Measurements from ENCODE around the gene KAT7.

Gene KAT7

DNA sequence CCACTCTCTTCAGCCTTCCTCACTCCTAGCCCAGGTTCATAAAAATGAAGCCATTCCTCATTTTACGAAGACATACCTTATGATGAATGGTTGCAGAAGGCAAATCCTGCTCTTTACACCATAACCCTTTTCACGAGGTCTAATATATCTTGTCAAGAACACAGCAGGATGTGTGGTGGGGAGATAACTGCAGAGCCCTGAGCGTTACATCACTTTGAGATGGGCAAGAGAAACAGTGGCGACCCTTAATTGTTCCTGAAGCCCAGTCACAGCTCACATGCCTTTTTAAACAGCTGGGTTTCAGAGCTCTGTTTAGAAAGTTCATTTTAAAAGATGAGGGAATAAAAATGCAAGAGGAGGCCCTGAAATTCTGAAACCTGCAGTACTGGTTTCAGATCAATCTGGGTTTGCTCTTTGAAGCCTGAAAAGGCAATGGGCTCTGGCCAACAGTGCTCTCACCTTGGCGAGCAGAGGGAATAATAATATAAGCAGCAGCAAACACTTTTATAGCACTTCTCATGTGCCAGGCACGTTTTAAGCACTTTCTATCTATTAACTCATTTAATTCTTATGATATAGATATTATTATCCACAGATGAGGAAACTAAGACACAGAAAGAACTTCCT, 27.4 kb upstream of the KAT7 start:
- no peak for DNase-seq

DNA sequence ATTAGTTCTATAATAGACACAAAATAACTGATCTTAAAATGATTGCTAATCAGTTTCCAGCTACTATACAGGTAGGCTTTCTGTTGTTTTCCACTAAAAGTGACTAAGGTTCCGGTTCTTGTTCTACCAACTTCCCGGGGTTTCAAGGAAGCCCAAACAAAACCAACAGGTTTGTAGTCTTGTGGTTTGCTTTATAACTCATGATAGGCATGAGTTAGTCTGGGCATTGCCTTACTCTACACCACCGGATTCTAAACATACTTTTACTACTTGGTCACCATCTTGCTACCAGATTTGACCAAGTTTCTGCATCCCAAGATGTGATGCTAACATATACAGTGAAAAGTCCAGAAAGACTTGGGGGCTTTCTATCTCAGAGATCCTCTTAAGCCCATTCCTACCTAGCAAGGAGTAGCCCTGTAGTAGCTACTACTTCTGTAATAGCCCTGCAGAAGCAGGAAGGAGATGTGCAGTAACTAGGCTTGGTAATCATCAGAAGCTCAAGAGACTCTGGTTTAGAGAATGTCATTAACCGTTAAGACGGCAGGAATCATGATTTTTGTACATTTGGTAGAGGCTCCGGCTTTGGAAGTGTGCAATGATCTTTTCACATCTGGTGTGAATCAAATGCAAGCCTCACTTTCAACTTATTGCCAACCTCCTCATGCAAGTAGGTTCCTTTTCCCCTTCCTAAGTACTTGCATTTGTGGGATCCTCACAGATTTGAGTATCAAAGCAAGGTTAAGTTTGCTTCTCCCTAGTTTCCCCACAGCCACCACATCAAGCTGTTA, 26.1 kb upstream of the KAT7 start:
- no peak for DNase-seq

DNA sequence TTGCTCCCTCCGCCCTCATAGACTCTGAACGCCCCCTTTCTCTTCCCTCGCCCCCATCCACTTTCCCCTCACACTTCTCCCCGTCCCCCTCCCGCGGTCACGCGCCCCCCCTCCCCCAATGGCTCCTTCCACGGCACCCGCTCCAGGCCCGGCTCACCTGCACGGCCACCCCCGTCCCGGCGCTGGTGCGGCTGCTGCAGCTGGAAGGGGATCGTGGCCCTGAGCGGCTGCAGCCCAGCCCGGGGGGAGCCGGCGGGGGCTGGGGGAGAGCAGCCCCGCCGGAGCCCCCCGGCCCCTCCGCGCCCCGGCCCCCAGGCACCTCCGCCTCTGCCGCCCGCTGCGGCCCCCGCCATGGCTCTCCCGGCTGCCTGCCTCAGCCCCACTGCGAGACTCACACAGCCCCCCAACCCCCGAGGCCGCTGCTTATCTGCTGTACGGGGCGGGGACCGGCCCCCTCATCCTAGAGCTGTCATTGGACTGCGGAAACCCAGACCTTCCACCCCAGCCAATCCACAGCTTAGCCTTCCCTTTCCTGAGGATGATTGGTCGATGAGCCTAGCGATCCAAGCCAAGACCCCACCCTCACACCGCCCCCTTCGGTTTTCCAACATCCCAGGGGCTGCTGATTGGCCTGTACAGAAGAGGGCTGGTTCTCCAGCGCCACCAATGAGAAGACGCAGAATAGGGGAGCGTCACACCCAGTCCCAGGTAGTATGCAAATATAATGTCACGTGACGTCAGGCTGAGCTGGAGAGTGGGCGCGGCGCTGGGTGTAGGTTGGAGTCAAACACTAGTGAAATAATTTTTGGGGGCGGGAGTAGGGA, 24.5 kb upstream of the KAT7 start, which contains the start of gene FAM117A:
Gene FAM117A (minus strand): TSS at position 397 of the 824 bp plus-strand sequence. CDS start 44 bp downstream, at position 353.
- peak; percentile 97 for DNase-seq

DNA sequence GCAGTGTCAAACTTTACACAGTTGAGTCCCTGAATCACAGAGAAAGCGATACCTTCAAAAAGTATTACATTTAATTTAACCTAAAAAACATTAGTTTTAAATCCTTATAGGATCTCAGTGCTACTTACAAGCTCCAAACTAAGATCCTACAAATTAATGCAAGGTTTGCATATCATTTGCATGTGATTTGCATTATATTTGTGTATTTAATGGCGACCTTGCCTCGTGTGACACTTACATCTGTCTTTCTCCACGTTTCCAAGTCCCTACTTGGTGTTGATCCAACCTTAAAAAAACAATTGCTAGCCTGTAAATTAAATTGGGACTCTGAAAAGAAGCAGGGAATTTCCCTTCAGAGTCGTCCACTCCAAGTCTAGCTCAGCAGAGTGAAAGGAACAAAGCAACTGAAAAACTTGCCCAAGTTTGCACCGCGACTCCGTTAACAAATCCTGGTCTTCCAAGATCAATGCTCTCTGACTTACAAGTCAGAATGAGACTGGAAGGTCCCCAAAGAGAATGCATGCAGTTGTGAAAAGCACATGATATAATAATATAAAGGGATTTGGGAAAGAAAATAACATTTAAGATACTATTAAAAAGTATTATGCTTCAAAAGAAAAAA, 23.8 kb upstream of the KAT7 start:
- DNase-seq, result no peak

DNA sequence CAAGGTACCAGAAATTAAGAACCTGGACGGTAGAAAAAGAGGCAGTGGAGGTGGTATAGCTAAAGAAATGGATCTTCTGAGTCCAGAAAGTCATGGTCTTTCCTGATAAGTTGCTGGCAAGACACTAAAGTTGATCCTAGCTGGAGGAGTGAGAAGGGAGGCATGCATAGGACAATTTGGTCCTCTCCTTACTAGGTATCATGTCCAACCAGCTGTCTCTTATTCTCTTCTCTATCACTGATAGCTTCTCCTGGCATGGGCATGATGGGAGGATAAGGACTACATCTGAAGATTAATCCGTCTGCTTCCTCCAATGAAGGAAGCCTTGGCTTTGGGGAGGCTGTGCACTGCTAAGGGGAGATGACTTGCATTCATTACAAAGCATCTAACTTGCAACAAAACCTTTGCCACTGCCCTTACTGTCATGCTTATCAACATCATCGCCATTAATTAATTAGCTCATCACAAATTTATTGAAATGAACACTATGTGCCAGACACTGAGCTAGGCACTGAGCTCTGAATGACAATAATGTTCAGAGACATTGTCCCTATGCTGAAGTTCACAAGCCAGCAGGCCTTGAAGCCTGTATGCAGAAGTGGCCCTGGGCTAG, 21.5 kb upstream of the KAT7 start:
- DNase-seq, result no peak

DNA sequence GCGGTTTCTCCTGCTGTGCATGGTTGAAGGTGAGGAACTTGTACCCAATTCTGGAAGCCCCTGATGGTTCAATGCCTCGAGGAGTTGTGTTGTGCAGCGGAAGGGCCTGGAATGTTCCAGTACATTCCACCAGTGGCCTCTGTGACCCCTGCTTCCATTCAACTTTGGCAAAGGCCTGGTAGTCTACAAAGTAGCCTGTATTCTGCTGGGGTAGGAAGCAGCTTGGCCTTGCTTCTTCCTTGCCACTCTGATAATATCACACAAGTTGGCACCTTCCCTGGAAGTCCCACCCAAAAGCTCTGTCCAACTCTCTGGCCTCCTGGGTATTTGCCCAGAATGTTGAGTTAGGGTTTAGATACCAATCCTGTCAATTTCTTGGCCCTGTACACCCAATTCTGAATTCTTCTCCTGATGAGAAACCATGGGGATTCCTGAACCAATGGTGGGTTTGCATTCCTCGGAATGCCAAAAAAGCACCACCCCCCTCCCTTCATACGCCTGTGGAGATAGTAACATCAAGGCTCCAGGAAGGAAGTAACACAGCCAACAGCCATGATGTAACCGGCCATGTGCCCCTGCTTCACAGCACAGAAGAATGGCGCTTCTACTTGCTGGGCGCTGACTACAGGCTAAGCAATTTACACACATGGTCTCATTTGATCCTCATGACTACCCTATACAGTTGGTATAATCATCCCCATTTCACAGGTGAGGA, 12.8 kb upstream of the KAT7 start:
- no peak for DNase-seq

DNA sequence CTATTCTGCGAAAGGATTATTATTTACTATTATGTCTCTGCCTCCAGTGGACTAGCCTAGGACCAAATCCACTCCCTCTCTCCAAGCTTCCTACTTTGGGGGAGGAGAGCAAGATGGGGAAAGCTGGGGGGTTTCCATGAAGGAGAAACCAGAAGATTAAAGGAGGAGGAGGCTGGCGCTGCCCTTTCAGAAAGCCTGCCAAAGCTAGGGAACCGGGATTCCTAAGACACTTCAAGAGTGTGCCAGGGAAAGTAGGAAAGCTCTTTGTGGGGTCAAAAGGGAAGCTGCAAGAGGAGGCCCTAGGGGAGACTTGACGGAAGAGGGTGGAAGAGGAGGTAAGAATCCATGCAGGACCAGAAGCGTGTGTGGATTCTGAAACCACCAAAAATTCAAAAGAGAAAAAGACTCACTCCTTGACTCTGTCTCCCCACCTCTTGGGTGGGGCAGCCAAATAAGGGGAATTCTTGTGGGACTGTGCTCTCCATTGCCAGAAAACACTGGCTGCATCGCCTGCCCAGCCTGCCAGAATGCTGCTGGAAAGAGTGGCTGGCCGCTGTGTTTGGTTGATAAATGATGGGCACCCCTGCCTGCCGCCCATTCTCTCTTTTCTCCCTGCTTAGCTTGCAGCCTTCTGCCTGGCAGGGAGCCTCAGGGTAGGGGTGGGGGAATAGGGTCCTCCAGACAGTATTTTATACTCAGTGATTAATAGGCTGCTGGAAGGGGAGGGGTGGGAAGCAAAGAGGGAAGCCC, 11.8 kb upstream of the KAT7 start:
- no peak for DNase-seq

DNA sequence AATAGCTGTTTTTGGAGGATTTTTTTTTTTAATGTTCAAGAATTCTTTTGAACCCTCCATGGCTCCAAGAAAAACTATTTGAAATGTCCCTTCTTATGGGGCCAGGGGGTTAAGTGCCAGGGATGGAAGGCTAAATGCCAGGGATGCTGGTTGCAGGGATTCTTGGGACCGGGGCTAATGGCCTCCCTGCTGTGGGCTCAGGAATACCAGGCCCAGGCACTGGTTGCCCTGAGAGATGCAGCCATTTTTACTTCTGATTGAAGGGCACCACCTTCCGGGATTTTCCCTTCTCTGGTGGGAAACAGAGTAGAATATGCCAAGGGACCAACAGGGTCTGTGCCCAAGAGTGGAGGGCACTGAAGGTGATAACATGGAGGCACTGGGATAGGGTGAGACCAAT, 10.9 kb upstream of the KAT7 start:
- no peak for DNase-seq

DNA sequence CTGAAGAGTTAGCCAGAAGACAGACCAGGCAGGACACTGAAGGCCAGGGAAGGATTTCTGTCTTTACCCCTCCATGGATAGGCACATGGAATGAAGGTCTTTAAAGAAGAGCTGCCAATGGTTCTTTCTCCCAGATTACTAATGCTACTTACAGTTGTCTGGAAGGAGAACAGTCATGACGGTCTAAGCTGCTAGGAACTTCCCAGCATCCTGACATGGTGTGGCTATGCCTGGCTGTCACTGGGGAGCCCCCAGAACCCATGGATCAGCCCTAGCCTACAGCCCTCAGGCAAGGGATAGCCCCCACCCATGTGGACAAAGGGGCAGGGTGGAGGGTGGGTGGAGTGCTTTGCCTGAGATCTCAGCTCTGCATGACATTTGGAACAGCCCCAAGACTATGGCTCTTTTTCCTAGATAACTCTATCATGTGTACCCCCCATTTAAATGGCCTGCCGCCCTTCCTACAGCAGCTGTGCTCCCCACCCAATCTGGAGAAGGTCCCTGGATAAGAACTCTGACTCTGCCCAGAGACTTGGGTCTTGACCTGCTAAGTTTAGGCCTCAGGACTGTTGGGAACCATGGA, 9.2 kb upstream of the KAT7 start:
- no peak for DNase-seq

DNA sequence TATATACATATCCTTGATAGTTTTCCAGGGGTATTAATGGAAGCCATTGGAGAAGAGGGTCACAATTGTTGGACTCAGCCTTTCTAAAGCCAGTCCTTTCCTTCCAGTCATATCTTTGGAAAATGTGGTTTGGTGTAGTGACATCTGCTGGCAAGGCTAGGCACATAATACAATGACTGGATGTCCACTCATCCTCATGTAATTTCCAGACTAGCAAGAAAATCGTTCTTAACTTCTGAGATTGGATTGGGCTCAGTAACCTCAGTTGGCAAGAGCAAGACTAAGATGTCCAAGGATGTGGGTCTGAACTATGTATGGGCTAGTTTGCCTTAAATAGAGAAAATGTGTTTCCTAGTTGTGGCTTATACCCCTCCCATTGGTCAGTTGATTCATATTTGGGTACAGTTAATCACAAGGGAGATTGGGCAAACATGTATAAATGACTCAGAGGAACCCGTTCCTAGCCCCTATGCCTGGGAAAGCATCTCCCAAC, 8.7 kb upstream of the KAT7 start:
- DNase-seq, result no peak

DNA sequence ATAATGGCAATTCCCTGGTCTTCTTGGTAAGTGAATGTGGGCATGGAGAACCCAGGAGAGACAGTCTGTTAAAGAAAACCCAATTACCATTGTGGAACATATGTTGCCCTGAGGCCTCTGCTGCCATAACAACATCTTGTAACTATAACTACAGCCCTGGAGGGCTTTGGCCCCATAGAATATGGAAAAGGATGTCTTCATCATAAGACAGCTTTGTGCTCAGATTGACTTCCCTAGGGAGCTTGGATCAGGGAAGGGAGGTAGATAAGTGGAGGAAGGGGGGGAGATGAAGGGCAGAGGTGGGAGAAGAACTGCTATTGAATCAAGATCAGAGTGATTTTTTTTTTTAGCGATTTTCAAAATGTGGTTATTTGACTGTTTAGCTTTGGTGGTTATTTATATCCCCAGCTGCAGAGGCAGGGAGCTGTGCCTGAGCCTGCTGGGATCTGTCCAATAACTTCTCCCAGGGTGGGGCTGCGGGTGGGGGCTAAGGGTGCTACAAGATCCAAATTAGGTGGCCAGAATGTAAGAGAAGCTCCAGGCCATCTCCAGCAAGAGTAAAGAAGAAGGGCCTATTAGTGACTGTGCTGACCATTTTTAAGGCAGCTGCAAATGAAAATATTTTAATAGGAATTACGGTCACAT, 5.3 kb upstream of the KAT7 start:
- DNase-seq, result no peak

DNA sequence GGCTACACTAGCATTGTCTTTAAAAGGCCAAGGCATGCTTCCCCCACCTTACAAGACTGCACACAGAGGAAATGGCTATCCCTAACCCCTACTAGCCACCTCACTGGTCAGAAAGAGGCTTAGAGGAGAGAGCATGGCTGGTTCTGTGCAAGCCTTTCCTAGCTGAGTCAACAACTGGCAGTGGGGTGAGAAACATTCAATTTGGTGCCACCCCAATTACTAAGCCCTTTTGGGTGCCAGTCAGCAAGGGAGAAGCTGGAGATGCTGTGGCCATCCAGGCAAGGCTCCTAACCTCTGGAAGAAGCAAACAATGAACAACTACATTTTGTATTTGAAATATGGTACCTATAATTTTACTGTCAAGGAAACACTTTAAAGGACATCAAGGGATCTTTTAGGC, 4.7 kb upstream of the KAT7 start:
- DNase-seq, result no peak

DNA sequence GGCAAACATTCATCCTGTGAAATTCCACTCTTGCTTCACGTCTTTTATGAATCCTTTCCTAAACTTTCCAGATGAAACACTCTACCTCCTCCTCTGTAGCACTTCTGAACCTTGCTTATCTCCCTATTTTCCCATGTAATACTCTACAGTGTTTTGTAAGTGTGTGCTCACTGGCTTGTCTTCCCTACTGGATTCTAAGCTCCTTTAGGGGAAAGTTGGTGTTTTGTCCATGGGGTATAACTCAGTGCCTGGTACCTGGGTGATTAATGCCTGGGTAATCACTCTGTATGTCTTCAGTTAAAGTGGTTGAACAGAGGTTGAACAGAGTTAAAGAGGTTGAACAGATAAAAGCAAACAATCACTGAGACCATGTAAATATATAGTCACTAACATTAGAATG, 3.8 kb upstream of the KAT7 start:
- DNase-seq, result no peak

DNA sequence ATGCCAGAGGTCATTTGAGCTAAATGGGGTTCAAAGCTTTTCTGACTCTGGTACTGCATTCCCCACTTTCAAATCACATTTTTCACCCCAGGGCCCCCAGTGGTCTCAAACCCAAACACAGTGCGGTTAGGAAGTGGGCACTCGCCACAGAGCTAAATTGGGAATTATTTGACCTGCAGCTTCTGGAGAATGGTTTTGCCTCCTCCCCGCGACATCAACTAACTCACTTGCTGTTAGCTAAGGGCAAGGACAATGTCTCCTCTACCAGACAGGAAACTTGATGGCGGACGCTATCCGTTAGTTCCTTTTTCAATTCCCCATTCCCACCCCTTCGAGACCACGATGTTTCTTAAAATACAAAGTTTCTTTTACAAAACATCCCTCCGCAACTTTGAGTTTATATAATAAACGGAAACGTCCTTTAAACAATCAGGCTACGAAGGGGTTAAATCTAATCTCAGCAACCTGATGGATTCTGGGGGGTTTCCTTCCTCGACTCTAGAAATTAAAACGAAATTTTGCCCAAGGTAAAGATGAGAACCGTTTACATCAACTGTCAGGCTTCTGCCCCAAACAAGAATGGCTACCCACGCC, 500 bp upstream of the KAT7 start:
- peak; percentile 55 for DNase-seq

DNA sequence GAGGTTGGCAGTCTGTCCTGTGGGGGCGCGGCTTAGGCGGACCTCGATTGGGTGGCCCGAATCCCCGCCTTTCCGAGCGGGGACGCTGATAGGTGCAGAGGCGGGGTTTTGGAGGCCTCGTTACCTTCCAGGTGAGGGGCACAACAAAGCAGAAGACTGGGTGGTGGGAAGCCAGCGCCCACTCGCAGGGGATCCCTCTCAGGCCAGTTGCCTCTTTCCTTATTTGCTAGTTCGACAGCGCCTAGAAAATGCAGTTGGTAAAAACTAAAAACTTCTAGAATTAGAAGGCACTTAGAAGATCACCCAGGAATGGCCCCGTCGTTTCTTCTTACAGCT, 730 bp downstream of the KAT7 start:
- no peak for DNase-seq

DNA sequence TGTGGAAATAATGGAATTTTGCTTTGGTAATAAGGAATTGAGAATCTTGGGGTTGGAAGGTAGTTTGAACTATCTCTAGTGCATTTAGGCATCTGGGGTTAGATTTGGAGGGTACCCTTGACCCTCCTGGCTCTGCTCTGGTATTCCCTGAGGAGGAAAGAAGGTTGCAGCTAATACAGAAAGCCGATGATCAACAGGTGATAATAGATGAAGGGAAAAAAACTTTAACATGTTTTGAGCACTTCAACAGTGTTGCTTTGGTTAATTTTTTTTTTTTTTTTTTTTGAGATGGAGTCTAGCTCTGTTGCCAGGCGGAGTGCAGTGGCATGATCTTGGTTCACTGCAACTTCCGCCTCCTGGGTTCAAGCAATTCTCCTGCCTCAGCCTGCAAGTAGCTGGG, 4.8 kb downstream of the KAT7 start:
- DNase-seq, result no peak

DNA sequence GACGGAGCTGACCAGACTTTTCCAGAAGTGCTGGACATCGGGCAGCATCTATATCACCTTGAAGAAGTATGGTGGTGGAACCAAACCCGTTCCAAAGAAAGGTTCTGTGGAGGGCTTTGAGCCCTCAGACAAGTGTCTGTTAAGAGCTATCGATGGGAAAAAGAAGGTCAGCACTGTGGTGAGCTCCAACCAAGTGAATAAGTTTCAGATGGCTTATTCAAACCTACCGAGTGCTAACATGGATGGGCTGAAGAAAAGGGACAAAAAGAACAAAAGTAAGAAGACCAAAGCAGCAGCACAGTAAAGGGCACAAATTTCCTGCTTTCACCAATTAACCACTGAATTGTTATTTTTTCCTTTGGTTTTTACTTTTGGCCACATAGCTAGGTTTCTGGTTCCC, 6.9 kb downstream of the KAT7 start:
- DNase-seq, result no peak

DNA sequence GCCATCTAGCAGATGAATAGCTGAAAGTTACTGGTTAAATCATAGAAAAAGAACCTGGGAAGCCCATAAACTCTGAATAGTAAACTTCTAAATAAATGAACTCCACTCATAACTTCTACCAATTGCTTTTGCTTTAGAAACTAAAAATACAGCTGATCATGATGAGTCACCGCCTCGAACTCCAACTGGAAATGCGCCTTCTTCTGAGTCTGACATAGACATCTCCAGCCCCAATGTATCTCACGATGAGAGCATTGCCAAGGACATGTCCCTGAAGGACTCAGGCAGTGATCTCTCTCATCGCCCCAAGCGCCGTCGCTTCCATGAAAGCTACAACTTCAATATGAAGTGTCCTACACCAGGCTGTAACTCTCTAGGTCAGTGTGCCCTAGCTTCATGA, 9.7 kb downstream of the KAT7 start:
- DNase-seq, result no peak

DNA sequence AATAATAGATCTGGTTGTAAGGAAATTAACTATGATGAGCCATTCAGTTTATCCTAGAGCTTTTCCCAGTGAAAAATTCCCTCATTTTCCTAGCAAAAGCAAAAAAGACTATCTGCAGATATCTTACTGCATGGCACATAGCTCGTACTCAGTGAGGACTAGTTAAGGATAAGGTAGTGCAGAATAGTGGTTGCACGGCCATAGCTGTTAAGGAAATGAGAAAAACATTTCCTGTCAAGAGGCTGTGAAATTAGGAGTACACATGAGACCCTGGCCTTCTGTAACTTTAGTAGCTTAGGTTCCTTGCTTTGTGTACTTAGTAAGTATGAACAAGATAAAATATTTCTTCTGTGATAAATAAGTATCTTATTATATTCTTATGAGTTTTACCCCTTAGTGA, 10.3 kb downstream of the KAT7 start:
- no peak for DNase-seq

DNA sequence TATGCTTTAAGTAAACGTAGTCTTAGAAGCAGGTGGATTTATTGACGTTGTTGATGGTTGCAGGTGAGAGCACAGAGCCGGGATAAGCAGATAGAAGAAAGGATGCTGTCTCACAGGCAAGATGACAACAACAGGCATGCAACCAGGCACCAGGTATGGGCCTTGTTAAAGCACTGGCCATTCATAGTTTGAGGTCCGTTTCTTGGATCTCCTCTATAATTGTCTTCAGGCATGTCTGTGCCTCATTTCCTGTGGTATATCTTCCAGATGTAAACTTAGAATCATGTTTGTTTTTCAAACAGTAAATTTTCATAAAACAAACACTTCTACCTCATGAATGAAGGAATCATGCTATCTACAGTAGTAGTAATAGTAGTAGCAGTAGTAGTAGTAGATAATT, 20.6 kb downstream of the KAT7 start:
- DNase-seq, result no peak

Data from SIG-M5 (cell line).